WTC11 (cell line): ENCODE results near the gene CRNKL1. TPM values are rescaled to one million over a fixed set of nuclear protein-coding genes. Genes with fewer than 3 reads are reported as not detected.

Experiments used
- ATAC-seq: fragments of 200-7000 bp; cut with Tn5 transposase; 2 replicates; pipeline ENCODE4 v1.10.0; 2021; ENCODE audit warnings: mild to moderate bottlenecking, moderate library complexity
- CTCF ChIA-PET: fragments of 300-600 bp; sonication (Branson Sonifier 250); formaldehyde crosslinking; loops from one replicate; lab custom pipeline; 2021; ENCODE audit warnings: antibody characterized with exemption; lab: Charles Lee
- POLR2A ChIA-PET: fragments of 350-600 bp; sonication (Branson Sonifier 250); formaldehyde crosslinking; loops from one replicate; lab custom pipeline; 2021; ENCODE audit warnings: antibody characterized with exemption; lab: Charles Lee
- DNase-seq: peaks from one replicate; pipeline ENCODE4 v3.0.0; 2021; ENCODE audit warnings: low spot score
- H3K27ac Mint-ChIP-seq: 2 replicates; pipeline ENCODE4 v1.8.0; 2021; ENCODE audit warnings: mixed read lengths
- H3K27me3 Mint-ChIP-seq: 2 replicates; pipeline ENCODE4 v1.8.0; 2021; ENCODE audit warnings: low read depth, mild to moderate bottlenecking, moderate library complexity, mixed read lengths
- H3K36me3 Mint-ChIP-seq: 2 replicates; pipeline ENCODE4 v1.8.0; 2021; ENCODE audit warnings: mixed read lengths
- H3K4me1 Mint-ChIP-seq: 2 replicates; pipeline ENCODE4 v1.8.0; 2022; ENCODE audit warnings: mixed read lengths
- H3K4me3 Mint-ChIP-seq: 2 replicates; pipeline ENCODE4 v1.8.0; 2021; ENCODE audit warnings: mild to moderate bottlenecking, moderate library complexity, mixed read lengths
- H3K9me3 Mint-ChIP-seq: 2 replicates; pipeline ENCODE4 v1.8.0; 2021; ENCODE audit warnings: mixed read lengths
- ATF1 ChIP-seq: sonication (generic); formaldehyde crosslinking; IDR thresholded peaks from 2 replicates; pipeline ENCODE4 v1.8.1; 2023; ENCODE audit warnings: mild to moderate bottlenecking, moderate library complexity, missing genetic modification reagents
- CTCF ChIP-seq: fragments of 200-600 bp; IDR thresholded peaks from 2 replicates; pipeline ENCODE4 v1.8.0; 2022; ENCODE audit warnings: antibody characterized with exemption
- ELF4 ChIP-seq: sonication (generic); formaldehyde crosslinking; IDR thresholded peaks from 2 replicates; pipeline ENCODE4 v1.8.1; 2022; ENCODE audit warnings: low read depth, mild to moderate bottlenecking, moderate library complexity, missing genetic modification reagents
- ERG ChIP-seq: fragments of 250-450 bp; sonication (Bioruptor Pico); IDR thresholded peaks from 2 replicates; pipeline ENCODE4 v1.8.0; 2021; ENCODE audit warnings: mild to moderate bottlenecking
- GTF2I ChIP-seq: fragments of 250-450 bp; sonication (Bioruptor Pico); conservative IDR thresholded peaks from 2 replicates; pipeline ENCODE4 v1.4.0; 2021; ENCODE audit warnings: mild to moderate bottlenecking
- HMGA2 ChIP-seq: fragments of 250-450 bp; sonication (Bioruptor Pico); IDR thresholded peaks from 2 replicates; pipeline ENCODE4 v1.4.0; 2021; ENCODE audit warnings: mild to moderate bottlenecking, moderate library complexity
- JAZF1 ChIP-seq: fragments of 250-450 bp; sonication (Bioruptor Pico); IDR thresholded peaks from 2 replicates; pipeline ENCODE4 v1.9.0; 2021; ENCODE audit warnings: moderate library complexity, mild to moderate bottlenecking, inconsistent platforms
- KAT7 ChIP-seq: sonication (generic); formaldehyde crosslinking; IDR thresholded peaks from 2 replicates; pipeline ENCODE4 v1.8.1; 2023; ENCODE audit warnings: missing genetic modification reagents, mild to moderate bottlenecking, borderline replicate concordance
- NFE2L1 ChIP-seq: sonication (generic); formaldehyde crosslinking; IDR thresholded peaks from 2 replicates; pipeline ENCODE4 v1.8.1; 2023; ENCODE audit warnings: missing genetic modification reagents
- RELA ChIP-seq: sonication (generic); formaldehyde crosslinking; IDR thresholded peaks from 2 replicates; pipeline ENCODE4 v1.8.1; 2022; ENCODE audit warnings: missing genetic modification reagents, mild to moderate bottlenecking, borderline replicate concordance
- SMAD4 ChIP-seq: sonication (generic); formaldehyde crosslinking; IDR thresholded peaks from 2 replicates; pipeline ENCODE4 v1.8.0; 2022; ENCODE audit warnings: mild to moderate bottlenecking, missing genetic modification reagents
- TCF7 ChIP-seq: sonication (generic); formaldehyde crosslinking; IDR thresholded peaks from 2 replicates; pipeline ENCODE4 v1.8.0; 2022; ENCODE audit warnings: mild to moderate bottlenecking, low read depth, missing genetic modification reagents, moderate library complexity
- USF1 ChIP-seq: sonication (generic); formaldehyde crosslinking; IDR thresholded peaks from 2 replicates; pipeline ENCODE4 v1.8.0; 2022; ENCODE audit warnings: mild to moderate bottlenecking, missing genetic modification reagents
- ZNF232 ChIP-seq: sonication (generic); formaldehyde crosslinking; IDR thresholded peaks from 2 replicates; pipeline ENCODE4 v1.8.0; 2022; ENCODE audit warnings: mild to moderate bottlenecking, missing genetic modification reagents
- ZNF512 ChIP-seq: sonication (generic); formaldehyde crosslinking; IDR thresholded peaks from 2 replicates; pipeline ENCODE4 v1.8.1; 2022; ENCODE audit warnings: missing genetic modification reagents, borderline replicate concordance
- ZNF532 ChIP-seq: fragments of 250-450 bp; sonication (Bioruptor Pico); IDR thresholded peaks from 2 replicates; pipeline ENCODE4 v1.9.0; 2021; ENCODE audit warnings: mild to moderate bottlenecking, borderline replicate concordance
- ZSCAN18 ChIP-seq: fragments of 250-450 bp; sonication (Bioruptor Pico); IDR thresholded peaks from 2 replicates; pipeline ENCODE4 v2.1.2; 2022; ENCODE audit warnings: mild to moderate bottlenecking, moderate library complexity
- total RNA-seq: library from RNA; stranded (reverse); gene quantifications from 3 replicates; pipeline ENCODE4 v1.2.3, GENCODE V29; 2021

The CRNKL1 gene
- total RNA-seq, 1 experiment from 2014 or later: 22.2 TPM

GRCh38 chr20:20078041-20078440 is 25.8 kb upstream of the CRNKL1 start (continued):
- TF ChIP-seq CTCF (no peak), JAZF1 (CRISPR knock-in tag) (no peak), NFE2L1 (CRISPR knock-in tag) (no peak), TCF7 (no peak), ELF4 (CRISPR knock-in tag) (no peak), ZNF232 (CRISPR knock-in tag) (no peak), HMGA2 (CRISPR knock-in tag) (no peak), ZNF532 (CRISPR knock-in tag) (no peak), ZNF512 (no peak)

GRCh38 chr20:20076297-20077065 is 24.2 kb upstream of the CRNKL1 start:
- CTCF ChIA-PET: no interaction called here
- DNase-seq (no peak), ATAC-seq (no peak)
- peaks cover 28% of the 10 kb centered on the region for H3K4me1 Mint-ChIP-seq
- H3K36me3 Mint-ChIP-seq: no peaks in the 10 kb centered on the region
- no peaks in the 10 kb centered on the region for H3K9me3 Mint-ChIP-seq
- POLR2A ChIA-PET: no interaction called here
- H3K27me3 Mint-ChIP-seq: no peaks in the 10 kb centered on the region
- H3K27ac Mint-ChIP-seq: no peak overlapping the region
- H3K4me3 Mint-ChIP-seq: no peak overlapping the region
- no peak for TF ChIP-seq KAT7
- TF ChIP-seq ZSCAN18 (CRISPR knock-in tag): no peak
- no peak for TF ChIP-seq ATF1
- TF ChIP-seq RELA (CRISPR knock-in tag): no peak
- TF ChIP-seq ZNF532 (CRISPR knock-in tag): no peak
- TF ChIP-seq GTF2I (CRISPR knock-in tag): no peak
- no peak for TF ChIP-seq ERG (CRISPR knock-in tag)
- TF ChIP-seq USF1 (CRISPR knock-in tag): no peak
- TF ChIP-seq SMAD4 (CRISPR knock-in tag): no peak
